Inferior parietal cortex (tissue), 1 donor: ENCODE results near the gene KATNAL2.
A peak's percentile ranks its signal among the peaks of the same experiment; 100 is the strongest.

Source experiments
- DNase-seq: peaks from one replicate; pipeline ENCODE4 v3.0.0-alpha.2; 2016; ENCODE audit errors: extremely low spot score

The KATNAL2 gene, protein sequence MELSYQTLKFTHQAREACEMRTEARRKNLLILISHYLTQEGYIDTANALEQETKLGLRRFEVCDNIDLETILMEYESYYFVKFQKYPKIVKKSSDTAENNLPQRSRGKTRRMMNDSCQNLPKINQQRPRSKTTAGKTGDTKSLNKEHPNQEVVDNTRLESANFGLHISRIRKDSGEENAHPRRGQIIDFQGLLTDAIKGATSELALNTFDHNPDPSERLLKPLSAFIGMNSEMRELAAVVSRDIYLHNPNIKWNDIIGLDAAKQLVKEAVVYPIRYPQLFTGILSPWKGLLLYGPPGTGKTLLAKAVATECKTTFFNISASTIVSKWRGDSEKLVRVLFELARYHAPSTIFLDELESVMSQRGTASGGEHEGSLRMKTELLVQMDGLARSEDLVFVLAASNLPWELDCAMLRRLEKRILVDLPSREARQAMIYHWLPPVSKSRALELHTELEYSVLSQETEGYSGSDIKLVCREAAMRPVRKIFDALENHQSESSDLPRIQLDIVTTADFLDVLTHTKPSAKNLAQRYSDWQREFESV

GRCh38 chr18:46917108-46917802 is at the start of gene KATNAL2, which contains the start of gene PIAS2:
TSS of gene KATNAL2 (plus strand) at chr18:46917602. CDS start at chr18:46946873, 29,271 bp downstream.
TSS of gene PIAS2 (minus strand) at chr18:46917507. CDS start at chr18:46917345, 162 bp downstream.
- DNase-seq: peak; percentile 70

DNA sequence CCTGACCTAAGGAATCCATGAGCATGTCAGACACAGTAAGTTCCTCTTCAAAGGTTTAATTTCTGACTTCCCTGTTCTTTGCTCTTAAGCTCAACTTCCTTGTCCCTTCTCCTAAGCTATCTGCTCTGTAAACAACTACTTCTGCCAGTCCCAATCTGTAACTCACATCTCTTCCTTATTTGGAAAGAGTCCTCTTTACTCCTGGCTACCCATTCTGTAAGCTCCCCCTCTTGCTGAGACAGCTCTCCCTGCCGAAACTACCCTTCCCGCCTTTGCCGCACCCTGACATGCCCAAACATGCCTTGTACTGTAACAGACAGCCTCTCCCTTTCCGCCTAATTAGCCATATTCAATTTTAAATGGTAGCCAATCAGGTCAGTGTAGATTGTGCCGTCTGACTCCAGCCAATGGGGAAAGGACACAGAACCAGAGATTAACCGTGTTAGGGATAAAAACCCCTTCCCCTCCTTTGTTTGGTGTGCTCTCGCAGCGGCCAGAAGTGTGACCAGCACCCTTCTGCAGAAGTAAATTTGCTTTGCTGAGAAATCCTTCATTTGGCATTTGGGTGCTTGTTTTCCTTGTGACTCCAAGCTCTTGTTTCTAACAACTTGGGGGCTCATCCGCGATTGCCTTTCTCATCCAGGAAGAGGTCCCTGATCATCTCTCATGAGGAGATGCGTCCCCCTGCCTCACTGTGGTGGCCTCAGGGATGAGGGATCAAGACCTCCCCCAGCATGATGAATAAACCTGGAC is 49.1 kb upstream of the KATNAL2 start:
- no peak for DNase-seq

DNA sequence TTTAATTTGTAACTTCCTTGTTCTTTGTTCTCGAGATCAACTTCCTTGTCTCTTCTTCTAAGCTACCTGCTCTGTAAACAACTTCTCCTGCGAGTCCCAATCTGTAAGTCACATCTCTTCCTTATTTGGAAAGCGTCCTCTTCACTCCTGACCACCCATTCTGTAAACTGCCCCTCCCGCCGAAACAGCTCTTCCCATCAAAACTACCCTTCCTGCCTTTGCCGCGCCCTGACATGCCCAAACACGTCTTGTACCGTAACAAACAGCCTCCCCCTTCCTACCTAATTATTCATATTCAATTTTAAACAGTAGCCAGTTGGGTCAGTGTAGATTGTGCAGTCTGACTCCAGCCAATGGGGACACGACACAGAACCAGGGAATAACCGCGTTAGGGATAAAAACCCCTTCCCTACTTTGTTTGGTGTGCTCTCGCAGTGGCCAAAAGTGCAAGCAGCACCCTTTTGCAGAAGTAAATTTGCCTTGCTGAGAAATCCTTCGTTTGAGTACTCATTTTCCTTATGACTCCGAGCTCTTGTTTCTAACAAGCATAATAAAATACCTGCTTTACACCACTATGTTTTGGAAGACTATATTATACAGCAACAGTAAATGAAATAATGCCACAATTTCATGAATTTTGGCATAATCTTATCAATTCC is 39.9 kb upstream of the KATNAL2 start:
- DNase-seq: no peak

DNA sequence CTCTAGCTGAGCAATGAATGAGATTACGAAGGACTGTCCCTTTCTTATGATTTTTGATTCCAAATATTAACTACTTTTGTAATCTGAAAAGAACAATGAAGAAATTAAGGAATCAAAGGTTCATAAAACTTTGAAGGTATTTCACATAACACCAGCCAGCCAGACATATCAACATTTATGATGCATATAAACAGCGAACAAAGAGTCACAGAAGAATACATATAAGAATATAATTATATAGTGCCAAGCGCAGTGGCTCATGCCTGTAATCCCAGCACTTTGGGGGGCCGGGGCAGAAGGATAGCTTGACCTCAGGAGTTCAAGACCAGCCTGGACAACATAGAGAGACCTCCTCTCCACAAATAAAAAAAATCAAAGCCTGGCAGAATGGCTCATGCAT is 34.2 kb upstream of the KATNAL2 start:
- no peak for DNase-seq

DNA sequence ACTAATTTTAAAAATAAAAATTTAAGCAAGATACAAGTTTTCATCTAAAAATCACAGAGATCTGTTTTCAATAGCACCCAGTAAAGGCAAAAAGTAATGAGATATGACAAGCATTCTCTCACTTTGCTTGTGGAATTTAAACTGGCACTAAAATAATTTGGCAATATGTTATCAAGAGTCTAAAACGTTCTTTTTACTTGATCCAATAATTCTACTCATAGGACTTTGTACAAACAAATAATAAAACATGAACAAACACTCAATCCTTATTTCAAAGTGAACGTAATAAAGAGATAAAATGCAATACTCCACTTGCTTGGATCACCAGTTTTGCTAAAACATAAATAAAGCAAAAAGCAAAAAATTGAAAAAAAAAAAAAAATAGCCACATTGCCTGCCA is 30.5 kb upstream of the KATNAL2 start:
- no peak for DNase-seq

DNA sequence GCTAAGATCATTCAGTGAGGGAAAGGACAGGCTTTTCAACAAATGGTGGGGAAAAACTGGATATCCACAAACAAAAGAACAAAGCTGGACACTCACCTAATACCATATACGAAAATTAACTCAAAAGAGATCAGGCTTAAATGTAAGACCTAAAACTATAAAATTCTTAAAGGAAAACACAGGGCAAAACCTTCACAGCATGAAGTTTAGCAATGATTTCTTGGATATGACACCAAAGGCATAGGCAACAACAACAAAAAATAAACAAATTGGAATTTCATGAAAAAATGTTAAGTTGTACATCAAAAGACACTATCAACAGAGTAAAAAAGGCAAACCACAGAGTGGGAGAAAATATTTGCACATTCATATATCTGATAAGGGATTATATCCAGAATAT is 28.4 kb upstream of the KATNAL2 start:
- DNase-seq: no peak

GRCh38 chr18:46891742-46892214 is 25.6 kb upstream of the KATNAL2 start:
- no peak for DNase-seq

DNA sequence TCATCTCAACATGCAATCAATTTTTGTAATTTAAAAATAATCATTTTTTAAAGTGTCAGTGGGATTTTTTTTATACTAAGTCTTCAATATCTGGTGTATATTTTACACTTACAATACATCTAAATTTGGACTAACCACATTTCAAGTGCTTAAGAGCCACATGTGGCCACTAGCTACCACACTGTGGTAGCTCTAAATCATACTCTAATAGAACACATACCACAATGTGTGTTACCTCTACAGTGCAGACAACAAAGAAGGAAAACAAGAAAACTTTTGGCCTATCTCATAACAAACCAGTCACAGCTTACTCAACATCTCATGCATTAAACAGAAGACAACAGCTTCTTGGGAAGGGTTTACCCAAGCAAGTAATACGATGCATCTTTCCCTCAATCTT is 24.6 kb upstream of the KATNAL2 start:
- no peak for DNase-seq

GRCh38 chr18:46893360-46893759 is 24.0 kb upstream of the KATNAL2 start:
- DNase-seq: no peak

DNA sequence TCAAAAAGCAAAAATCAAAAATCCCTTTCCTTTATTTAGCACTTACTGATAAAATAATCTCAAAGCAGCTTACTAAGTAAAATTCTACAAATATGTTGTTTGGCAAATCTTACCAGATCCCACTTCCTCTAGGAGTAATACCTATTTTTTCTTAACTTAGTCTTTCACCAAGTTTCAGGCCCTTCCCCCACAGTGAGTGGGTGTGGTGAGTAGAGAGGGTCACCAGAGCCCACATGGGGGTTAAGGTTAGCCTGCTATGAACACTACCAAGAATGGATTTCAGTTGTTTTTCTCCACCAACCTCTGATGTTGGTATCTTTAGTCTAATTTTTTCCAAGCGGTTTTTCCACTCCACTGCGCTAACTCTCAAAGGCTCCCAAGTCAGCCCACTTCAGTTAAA is 23.3 kb upstream of the KATNAL2 start:
- DNase-seq: no peak

GRCh38 chr18:46899274-46899948 is 18.0 kb upstream of the KATNAL2 start:
- no peak for DNase-seq

- no peak for DNase-seq
Measured at GRCh38 chr18:46903406-46903805, 14.0 kb upstream of the KATNAL2 start.

GRCh38 chr18:46909497-46909896 is 7.9 kb upstream of the KATNAL2 start:
- no peak for DNase-seq

- no peak for DNase-seq
Measured at GRCh38 chr18:46910856-46911255, 6.5 kb upstream of the KATNAL2 start.

DNA sequence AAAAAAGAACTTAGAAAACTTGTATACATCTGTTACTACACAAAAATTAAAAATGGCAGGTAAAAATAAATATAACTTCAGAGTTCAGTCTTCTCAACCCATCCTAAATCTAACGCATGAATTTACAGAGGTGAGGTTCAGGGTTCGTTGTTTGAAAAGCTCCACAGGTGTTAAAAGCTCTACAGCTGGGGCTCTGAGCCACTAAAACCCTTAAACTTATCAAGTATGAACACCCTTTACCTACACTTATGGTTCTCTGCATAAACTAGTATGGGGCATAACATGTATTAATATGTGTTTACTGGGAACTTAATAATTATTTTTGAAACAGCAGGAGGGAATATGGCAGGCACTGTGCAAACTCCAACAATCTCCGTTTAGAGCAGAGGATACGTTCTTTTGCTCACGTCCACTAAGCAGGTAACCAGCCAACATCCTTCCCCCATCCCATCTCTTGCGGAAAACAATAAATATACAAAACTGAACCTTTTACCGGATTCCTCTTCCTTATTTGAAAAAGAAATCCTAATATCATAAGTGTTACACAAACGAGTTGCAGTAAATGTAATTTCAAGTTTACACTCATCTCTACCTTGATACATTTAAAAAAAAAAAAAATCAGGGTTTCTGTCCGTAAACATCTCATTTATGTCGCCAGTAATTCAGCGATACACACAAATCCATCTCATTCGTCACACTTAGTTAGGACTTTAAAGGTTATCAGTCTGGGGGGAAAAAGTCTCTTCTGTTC is 1.4 kb upstream of the KATNAL2 start:
- DNase-seq: peak; percentile 13

- DNase-seq: peak; percentile 45
Measured at GRCh38 chr18:46916551-46917107, 773 bp upstream of the KATNAL2 start.

- DNase-seq: peak; percentile 42
Measured at GRCh38 chr18:46917803-46918600, 600 bp downstream of the KATNAL2 start.

DNA sequence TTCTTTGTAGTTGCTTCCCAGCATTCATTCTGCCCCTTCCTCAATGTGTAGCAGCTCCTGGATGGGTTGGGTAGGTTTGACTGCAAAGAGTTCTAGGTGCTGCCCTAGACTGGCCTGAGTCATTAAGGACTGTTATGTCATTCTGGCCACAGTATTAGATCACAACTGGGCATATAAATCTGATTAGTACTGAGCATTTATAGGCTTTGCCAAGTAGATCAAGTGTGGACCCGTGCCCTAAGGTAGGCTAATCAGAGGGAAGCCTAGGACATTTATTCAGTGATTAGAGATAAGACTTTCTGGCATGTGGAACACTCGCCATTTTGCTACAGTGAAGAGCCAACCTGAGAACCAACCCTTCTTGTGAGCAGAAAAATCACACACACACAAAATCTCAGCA is 2.7 kb downstream of the KATNAL2 start:
- no peak for DNase-seq

- no peak for DNase-seq
Measured at GRCh38 chr18:46920653-46921052, 3.3 kb downstream of the KATNAL2 start.
